Measurements from ENCODE around the gene GPC5.

The GPC5 gene

DNA sequence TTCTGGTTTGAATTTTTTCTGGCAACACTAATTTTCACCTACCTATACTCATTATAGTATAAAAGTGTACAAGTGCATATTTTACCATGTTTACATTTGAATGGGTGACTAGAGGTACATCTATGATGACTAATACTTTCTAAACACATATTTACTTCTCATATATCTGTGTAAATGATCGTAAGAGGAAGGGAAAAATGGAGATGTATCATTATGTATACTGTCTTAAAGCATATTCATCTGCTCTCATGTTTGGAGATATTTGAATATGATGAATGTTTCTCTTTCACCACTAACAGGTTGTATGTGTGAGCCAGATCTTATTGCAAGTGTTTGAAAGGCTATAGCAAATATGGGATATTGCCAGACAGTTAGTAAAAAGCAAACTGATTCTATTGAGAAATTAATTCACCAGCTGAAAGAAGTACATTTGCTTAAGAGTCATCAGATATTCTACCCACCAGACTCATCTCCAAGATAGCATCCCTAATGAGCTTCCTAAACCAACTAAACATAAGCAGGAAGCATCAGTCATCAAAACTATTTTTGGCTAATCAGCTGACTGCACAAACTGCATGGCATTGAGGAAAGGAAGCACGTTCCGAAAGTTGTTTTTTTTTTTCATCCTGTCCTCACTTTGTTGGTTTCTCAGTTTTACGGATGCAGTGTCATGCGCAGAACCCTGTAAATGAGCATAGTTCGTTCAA lies 738.2 kb downstream of the GPC5 start:
- no peaks in the 10 kb centered on the region for H3K36me3 ChIP-seq (ENCODE audit: control insufficient read depth, insufficient read depth, low read length)
- H3K27me3 ChIP-seq (ENCODE audit: control insufficient read depth, insufficient read depth, low read length): no peaks in the 10 kb centered on the region
- H3K4me1 ChIP-seq (ENCODE audit: control insufficient read depth, insufficient read depth, low read length): no peaks in the 10 kb centered on the region
- H3K9ac ChIP-seq (ENCODE audit: low read length): no peak overlapping the region
- no peaks in the 10 kb centered on the region for H3K9me3 ChIP-seq (ENCODE audit: control insufficient read depth, low read length)
- H3K4me3 ChIP-seq (ENCODE audit: low read length): no peak overlapping the region

DNA sequence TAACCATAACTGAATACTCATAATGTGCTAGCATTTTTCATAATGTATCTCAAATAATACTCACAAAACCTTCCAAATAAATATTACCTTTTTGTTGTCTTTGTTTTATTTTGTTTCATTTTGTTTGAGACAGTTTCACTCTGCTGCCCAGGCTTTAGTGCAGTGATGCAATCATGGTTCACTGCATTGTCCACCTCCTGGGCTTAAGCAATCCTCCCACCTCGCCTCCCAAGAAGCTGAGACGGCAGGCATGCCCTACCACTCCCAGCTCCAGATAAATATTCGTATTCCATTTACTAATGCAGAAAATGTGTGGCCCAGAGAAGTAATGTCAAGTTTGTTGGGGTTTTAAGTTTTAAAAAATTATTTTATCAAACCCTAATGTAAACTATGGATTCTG lies 739.1 kb downstream of the GPC5 start:
- H3K9ac ChIP-seq (ENCODE audit: low read length): no peak overlapping the region
- no peaks in the 10 kb centered on the region for H3K4me1 ChIP-seq (ENCODE audit: control insufficient read depth, insufficient read depth, low read length)
- no peaks in the 10 kb centered on the region for H3K9me3 ChIP-seq (ENCODE audit: control insufficient read depth, low read length)
- H3K27me3 ChIP-seq (ENCODE audit: control insufficient read depth, insufficient read depth, low read length): no peaks in the 10 kb centered on the region
- no peak overlapping the region for H3K4me3 ChIP-seq (ENCODE audit: low read length)
- H3K36me3 ChIP-seq (ENCODE audit: control insufficient read depth, insufficient read depth, low read length): no peaks in the 10 kb centered on the region

DNA sequence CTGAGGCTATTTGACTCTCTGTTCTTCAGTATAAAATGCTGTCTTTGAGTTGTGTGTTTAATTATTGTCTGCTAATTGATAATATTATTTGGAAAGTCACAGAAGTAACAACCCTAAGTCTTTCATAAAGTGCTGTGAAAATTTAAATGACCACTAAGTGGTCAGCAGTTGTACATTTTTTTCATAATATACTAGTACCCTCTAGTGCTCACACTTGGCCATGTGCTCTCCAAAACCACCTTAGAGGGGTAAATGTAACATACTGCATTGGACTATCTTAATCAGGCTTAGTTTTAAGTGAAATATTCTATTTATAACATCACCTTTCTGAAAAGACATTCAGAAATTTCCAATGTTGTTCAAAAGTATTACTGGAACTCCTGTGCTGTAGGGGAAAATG lies 745.3 kb downstream of the GPC5 start:
- no peaks in the 10 kb centered on the region for H3K27me3 ChIP-seq (ENCODE audit: control insufficient read depth, insufficient read depth, low read length)
- no peak overlapping the region for H3K4me3 ChIP-seq (ENCODE audit: low read length)
- H3K9me3 ChIP-seq (ENCODE audit: control insufficient read depth, low read length): no peaks in the 10 kb centered on the region
- no peaks in the 10 kb centered on the region for H3K36me3 ChIP-seq (ENCODE audit: control insufficient read depth, insufficient read depth, low read length)
- H3K9ac ChIP-seq (ENCODE audit: low read length): no peak overlapping the region
- no peaks in the 10 kb centered on the region for H3K4me1 ChIP-seq (ENCODE audit: control insufficient read depth, insufficient read depth, low read length)

DNA sequence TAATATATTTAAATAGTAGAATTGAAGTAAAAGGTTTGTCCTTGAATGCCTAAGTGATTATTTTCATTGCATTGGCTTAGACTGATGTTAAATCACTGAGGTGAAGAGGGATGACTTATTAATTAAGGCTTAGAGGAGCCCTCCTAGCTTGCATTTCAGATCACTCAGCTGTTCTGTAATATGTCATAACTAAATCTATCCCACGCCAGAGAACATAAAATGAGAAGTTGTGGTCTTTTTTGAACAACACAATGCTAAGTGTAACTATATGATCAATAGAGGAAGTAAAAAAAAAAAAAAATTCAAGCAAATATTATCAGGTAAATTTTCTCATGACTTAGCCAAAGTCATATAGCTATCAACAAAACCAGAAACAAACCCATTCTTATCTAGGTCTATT lies 752.2 kb downstream of the GPC5 start:
- Histone ChIP-seq H3K9ac (ENCODE audit: low read length) (no peak overlapping the region), H3K27me3 (ENCODE audit: control insufficient read depth, insufficient read depth, low read length) (no peaks in the 10 kb centered on the region), H3K9me3 (ENCODE audit: control insufficient read depth, low read length) (no peaks in the 10 kb centered on the region), H3K36me3 (ENCODE audit: control insufficient read depth, insufficient read depth, low read length) (no peaks in the 10 kb centered on the region), H3K4me3 (ENCODE audit: low read length) (no peak overlapping the region), H3K4me1 (ENCODE audit: control insufficient read depth, insufficient read depth, low read length) (no peaks in the 10 kb centered on the region)

DNA sequence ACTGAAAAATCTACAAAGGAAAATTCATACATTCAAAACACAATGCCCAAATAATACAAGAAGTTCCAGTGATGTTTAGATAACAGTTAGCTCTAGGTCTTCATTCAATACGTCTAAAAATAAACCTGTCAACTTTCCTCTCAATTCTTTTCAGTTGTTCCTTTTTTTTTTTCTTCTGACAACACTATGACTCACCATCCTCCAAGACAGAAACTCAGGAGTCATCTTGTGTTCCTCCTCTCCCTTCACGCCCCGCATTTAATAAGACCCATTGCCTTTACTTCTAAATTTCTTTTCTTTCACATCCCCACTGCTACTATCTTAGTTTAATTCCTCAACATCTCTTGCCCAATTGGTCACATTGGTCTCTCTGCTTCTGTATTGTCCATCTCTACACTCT lies 759.9 kb downstream of the GPC5 start:
- H3K27me3 ChIP-seq (ENCODE audit: control insufficient read depth, insufficient read depth, low read length): no peaks in the 10 kb centered on the region
- H3K9me3 ChIP-seq (ENCODE audit: control insufficient read depth, low read length): no peaks in the 10 kb centered on the region
- no peak overlapping the region for H3K9ac ChIP-seq (ENCODE audit: low read length)
- no peaks in the 10 kb centered on the region for H3K36me3 ChIP-seq (ENCODE audit: control insufficient read depth, insufficient read depth, low read length)
- H3K4me3 ChIP-seq (ENCODE audit: low read length): no peak overlapping the region
- H3K4me1 ChIP-seq (ENCODE audit: control insufficient read depth, insufficient read depth, low read length): no peaks in the 10 kb centered on the region

DNA sequence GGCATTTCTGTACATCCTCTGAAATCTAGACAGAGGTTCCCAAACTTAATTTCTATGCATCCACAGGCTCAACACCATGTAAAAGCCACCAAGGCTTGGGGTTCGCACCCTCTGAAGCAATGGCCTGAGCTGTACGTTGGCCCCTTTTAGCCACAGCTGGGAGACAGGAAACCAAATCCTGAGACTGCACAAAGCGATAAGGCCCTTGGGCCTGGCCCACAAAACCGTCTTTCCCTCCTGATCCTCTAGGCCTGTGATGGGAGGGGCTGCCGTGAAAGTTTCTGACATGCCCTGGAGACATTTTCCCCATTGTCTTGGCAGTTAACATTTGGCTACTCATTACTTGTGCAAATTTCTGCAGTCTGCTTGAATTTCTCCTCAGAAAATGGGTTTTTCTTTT lies 766.4 kb downstream of the GPC5 start:
- no peaks in the 10 kb centered on the region for H3K9me3 ChIP-seq (ENCODE audit: control insufficient read depth, low read length)
- H3K36me3 ChIP-seq (ENCODE audit: control insufficient read depth, insufficient read depth, low read length): no peaks in the 10 kb centered on the region
- no peak overlapping the region for H3K9ac ChIP-seq (ENCODE audit: low read length)
- no peaks in the 10 kb centered on the region for H3K27me3 ChIP-seq (ENCODE audit: control insufficient read depth, insufficient read depth, low read length)
- no peaks in the 10 kb centered on the region for H3K4me1 ChIP-seq (ENCODE audit: control insufficient read depth, insufficient read depth, low read length)
- H3K4me3 ChIP-seq (ENCODE audit: low read length): no peak overlapping the region

DNA sequence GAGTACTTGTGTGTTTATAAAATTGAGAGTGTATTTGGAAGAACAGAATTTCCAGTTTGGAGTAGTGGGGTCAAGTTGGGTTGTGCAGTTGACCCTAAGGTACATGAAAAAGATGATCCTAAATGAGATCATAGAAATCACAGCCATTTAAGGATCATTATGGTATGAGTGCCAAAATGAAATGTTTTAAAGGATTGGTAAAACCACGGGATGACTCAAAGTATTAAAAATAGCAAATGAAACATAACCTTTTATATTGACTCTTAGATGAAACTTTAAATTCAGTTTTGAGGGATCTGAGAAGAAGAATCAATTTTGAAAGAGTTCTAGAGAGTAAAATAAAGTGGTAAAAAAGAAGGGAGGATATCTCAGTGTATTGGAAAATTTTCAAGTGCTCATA lies 773.8 kb downstream of the GPC5 start:
- no peaks in the 10 kb centered on the region for H3K9me3 ChIP-seq (ENCODE audit: control insufficient read depth, low read length)
- H3K36me3 ChIP-seq (ENCODE audit: control insufficient read depth, insufficient read depth, low read length): no peaks in the 10 kb centered on the region
- no peak overlapping the region for H3K4me3 ChIP-seq (ENCODE audit: low read length)
- no peaks in the 10 kb centered on the region for H3K4me1 ChIP-seq (ENCODE audit: control insufficient read depth, insufficient read depth, low read length)
- no peak overlapping the region for H3K9ac ChIP-seq (ENCODE audit: low read length)
- no peaks in the 10 kb centered on the region for H3K27me3 ChIP-seq (ENCODE audit: control insufficient read depth, insufficient read depth, low read length)

DNA sequence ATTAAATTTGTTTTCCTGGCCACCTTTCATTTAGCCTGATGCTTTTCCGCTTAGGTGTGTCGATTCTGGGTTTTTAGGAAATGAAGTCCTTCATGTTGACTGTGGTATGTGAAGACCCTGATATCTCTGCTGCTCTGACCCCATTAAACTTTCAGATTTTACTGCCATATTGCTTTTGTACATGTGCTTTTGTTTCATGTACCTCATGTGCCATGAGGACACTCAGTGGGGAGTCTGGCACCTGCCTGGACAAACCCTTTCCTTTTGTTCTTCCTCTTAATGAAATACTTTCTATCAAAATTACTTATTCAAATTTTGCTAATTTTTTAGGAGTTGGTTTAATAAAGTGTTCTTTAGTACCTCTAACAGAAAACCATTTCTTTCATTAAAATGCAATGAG lies 774.8 kb downstream of the GPC5 start:
- Histone ChIP-seq H3K27me3 (ENCODE audit: control insufficient read depth, insufficient read depth, low read length) (no peaks in the 10 kb centered on the region), H3K4me1 (ENCODE audit: control insufficient read depth, insufficient read depth, low read length) (no peaks in the 10 kb centered on the region), H3K9ac (ENCODE audit: low read length) (no peak overlapping the region), H3K4me3 (ENCODE audit: low read length) (no peak overlapping the region), H3K9me3 (ENCODE audit: control insufficient read depth, low read length) (no peaks in the 10 kb centered on the region), H3K36me3 (ENCODE audit: control insufficient read depth, insufficient read depth, low read length) (no peaks in the 10 kb centered on the region)

DNA sequence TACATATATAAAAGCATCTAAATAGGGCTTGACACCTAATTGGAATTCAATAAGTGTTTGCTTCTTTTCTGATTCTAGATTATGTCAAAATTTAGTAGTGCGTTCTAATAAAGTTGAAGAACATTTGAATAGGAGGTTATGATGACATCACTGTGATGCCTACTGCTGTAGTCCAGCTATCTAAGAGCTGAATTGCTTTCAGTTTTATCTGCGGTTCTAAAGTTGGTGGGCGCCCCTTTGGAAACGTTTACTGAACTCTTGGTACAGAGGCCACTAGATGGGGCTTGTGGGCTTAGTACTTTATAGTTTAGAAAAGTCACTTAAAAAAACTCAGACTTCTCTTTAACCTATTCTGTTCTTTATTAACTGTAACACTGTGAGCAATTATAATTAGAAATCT lies 776.9 kb downstream of the GPC5 start:
- no peak overlapping the region for H3K9ac ChIP-seq (ENCODE audit: low read length)
- no peaks in the 10 kb centered on the region for H3K36me3 ChIP-seq (ENCODE audit: control insufficient read depth, insufficient read depth, low read length)
- no peaks in the 10 kb centered on the region for H3K27me3 ChIP-seq (ENCODE audit: control insufficient read depth, insufficient read depth, low read length)
- no peak overlapping the region for H3K4me3 ChIP-seq (ENCODE audit: low read length)
- H3K4me1 ChIP-seq (ENCODE audit: control insufficient read depth, insufficient read depth, low read length): no peaks in the 10 kb centered on the region
- H3K9me3 ChIP-seq (ENCODE audit: control insufficient read depth, low read length): no peaks in the 10 kb centered on the region

DNA sequence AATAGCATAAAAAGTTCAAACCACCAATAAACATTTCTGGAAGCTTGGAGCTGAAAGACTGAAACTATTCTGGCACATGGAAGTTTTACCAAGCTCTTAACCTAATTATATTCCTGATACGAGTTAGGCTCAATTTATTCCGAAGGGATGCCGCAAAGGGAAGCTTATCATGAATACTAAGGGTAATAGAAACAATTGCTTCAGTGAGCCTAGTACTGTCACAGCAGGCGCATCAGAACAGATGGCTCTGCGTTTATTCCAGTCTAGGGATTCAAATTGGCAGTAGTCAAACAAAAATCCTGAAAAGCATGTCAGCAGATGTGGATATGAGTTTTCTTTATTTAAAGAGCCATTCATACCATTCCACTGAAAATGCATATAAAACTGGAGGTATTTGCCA lies 779.5 kb downstream of the GPC5 start:
- Histone ChIP-seq H3K4me3 (ENCODE audit: low read length) (no peak overlapping the region), H3K27me3 (ENCODE audit: control insufficient read depth, insufficient read depth, low read length) (no peaks in the 10 kb centered on the region), H3K9me3 (ENCODE audit: control insufficient read depth, low read length) (no peaks in the 10 kb centered on the region), H3K36me3 (ENCODE audit: control insufficient read depth, insufficient read depth, low read length) (no peaks in the 10 kb centered on the region), H3K4me1 (ENCODE audit: control insufficient read depth, insufficient read depth, low read length) (no peaks in the 10 kb centered on the region), H3K9ac (ENCODE audit: low read length) (no peak overlapping the region)

DNA sequence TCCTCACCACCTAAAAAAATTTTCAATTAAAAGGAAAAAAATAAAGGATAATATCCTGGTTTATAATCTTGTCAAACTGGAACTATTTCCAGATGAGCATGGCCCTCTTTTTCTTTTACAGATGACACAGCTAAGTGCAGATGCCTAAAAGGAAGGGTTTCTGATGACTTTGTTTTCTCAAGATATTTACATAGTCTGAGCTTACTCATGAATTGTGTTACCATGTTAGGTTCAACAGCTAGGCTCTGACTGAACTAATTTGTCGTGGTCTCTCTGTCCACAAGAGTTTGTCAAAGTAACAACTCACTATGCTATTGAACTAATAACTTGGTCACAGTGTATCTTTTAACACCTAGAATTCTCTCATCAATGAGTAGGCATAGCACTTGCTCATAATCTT lies 780.8 kb downstream of the GPC5 start:
- no peak overlapping the region for H3K9ac ChIP-seq (ENCODE audit: low read length)
- no peaks in the 10 kb centered on the region for H3K27me3 ChIP-seq (ENCODE audit: control insufficient read depth, insufficient read depth, low read length)
- H3K4me3 ChIP-seq (ENCODE audit: low read length): no peak overlapping the region
- no peaks in the 10 kb centered on the region for H3K9me3 ChIP-seq (ENCODE audit: control insufficient read depth, low read length)
- H3K36me3 ChIP-seq (ENCODE audit: control insufficient read depth, insufficient read depth, low read length): no peaks in the 10 kb centered on the region
- no peaks in the 10 kb centered on the region for H3K4me1 ChIP-seq (ENCODE audit: control insufficient read depth, insufficient read depth, low read length)

DNA sequence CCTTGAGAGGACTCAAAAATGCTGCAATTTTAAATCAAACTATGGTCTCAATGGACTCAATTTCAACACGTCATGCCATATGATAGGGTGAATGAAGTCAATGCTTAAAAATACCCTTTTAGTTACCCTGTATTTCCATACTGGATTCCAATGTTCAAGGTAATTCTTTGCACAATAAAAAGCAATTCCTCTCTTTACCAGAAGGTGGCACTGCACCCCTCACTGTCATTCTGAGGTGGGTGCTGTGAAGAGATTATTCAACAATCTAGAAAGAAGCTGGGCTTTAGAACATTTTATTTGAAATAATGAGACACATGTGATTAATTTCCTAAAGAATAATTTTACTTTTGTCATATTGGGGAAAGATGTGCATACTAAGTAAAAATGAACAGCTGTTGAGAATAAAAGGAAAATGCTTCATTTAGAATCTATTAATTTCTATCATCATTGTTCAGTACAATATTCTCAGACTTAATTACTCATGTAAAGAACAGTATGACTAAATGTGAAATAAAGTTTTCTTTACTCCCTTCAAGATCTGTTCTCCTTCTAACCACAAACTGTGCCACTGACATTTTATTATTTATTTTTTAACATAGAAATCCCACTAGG lies 789.1 kb downstream of the GPC5 start:
- no peaks in the 10 kb centered on the region for H3K9me3 ChIP-seq (ENCODE audit: control insufficient read depth, low read length)
- H3K4me1 ChIP-seq (ENCODE audit: control insufficient read depth, insufficient read depth, low read length): no peaks in the 10 kb centered on the region
- no peak overlapping the region for H3K9ac ChIP-seq (ENCODE audit: low read length)

DNA sequence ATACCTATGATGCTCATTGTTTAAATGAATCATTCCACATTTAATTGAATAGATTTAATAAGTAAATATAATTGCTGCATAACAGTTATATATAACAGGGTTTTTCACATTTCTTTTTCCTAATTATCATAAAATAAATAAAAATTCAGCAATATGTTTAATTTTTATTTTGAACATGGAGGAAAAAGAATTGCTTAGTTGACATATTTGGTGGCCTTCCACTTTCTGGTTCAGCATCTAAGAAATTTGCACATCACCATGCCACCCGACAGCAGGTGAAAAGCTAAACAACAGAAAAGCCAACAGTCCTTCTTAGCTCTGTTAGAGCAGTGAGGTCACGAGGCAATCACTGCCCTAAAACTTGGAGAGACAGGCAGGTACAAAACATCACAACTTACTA lies 790.2 kb downstream of the GPC5 start:
- H3K9ac ChIP-seq (ENCODE audit: low read length): no peak overlapping the region
- H3K36me3 ChIP-seq (ENCODE audit: control insufficient read depth, insufficient read depth, low read length): no peaks in the 10 kb centered on the region
- H3K27me3 ChIP-seq (ENCODE audit: control insufficient read depth, insufficient read depth, low read length): no peaks in the 10 kb centered on the region
- H3K4me3 ChIP-seq (ENCODE audit: low read length): no peak overlapping the region
- no peaks in the 10 kb centered on the region for H3K4me1 ChIP-seq (ENCODE audit: control insufficient read depth, insufficient read depth, low read length)
- H3K9me3 ChIP-seq (ENCODE audit: control insufficient read depth, low read length): no peaks in the 10 kb centered on the region

More for the DNA sequence above, 789.1 kb downstream of the GPC5 start:
- Histone ChIP-seq H3K27me3 (ENCODE audit: control insufficient read depth, insufficient read depth, low read length) (no peaks in the 10 kb centered on the region), H3K4me3 (ENCODE audit: low read length) (no peak overlapping the region), H3K36me3 (ENCODE audit: control insufficient read depth, insufficient read depth, low read length) (no peaks in the 10 kb centered on the region)
